AG09319 (cell line): ENCODE measurements around the gene SBSN.
A peak's percentile ranks its signal among the peaks of the same experiment; 100 is the strongest.

Experiments
- DNase-seq: peaks from one replicate; pipeline ENCODE4 v3.0.0-alpha.2; 2010; ENCODE audit warnings: low read depth; ENCODE audit errors: extremely low read depth
- TF ChIP-seq, protein P1 (sequence below): IDR thresholded peaks from 2 replicates; pipeline ENCODE4 v1.5.1; 2011; ENCODE audit warnings: low read depth, mild to moderate bottlenecking, inconsistent platforms, low read length, moderate library complexity

The SBSN gene

DNA sequence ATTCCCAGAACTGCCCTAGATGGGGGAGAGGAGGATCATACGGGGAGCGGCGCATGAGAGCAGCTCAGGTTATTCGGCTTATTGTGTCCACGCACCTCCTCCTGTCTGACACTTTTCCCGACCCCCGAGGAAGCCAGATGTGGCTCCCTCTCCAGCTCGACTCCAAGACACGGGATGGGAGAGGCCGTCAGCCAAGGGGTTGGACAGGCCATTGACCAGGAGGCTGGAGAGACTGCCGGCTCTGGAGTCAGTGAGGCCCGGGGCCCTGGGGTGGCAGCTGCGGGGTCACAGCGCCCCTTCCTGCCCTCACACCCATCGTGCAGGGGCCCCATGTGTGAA is 17.5 kb downstream of the SBSN start:
- no peak for DNase-seq
- TF ChIP-seq, protein P1, sequence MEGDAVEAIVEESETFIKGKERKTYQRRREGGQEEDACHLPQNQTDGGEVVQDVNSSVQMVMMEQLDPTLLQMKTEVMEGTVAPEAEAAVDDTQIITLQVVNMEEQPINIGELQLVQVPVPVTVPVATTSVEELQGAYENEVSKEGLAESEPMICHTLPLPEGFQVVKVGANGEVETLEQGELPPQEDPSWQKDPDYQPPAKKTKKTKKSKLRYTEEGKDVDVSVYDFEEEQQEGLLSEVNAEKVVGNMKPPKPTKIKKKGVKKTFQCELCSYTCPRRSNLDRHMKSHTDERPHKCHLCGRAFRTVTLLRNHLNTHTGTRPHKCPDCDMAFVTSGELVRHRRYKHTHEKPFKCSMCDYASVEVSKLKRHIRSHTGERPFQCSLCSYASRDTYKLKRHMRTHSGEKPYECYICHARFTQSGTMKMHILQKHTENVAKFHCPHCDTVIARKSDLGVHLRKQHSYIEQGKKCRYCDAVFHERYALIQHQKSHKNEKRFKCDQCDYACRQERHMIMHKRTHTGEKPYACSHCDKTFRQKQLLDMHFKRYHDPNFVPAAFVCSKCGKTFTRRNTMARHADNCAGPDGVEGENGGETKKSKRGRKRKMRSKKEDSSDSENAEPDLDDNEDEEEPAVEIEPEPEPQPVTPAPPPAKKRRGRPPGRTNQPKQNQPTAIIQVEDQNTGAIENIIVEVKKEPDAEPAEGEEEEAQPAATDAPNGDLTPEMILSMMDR = no peak

GRCh38 chr19:35509861-35510625 is 18.1 kb downstream of the SBSN start:
- TF ChIP-seq, protein P1 = peak; percentile 90
- no peak for DNase-seq

DNA sequence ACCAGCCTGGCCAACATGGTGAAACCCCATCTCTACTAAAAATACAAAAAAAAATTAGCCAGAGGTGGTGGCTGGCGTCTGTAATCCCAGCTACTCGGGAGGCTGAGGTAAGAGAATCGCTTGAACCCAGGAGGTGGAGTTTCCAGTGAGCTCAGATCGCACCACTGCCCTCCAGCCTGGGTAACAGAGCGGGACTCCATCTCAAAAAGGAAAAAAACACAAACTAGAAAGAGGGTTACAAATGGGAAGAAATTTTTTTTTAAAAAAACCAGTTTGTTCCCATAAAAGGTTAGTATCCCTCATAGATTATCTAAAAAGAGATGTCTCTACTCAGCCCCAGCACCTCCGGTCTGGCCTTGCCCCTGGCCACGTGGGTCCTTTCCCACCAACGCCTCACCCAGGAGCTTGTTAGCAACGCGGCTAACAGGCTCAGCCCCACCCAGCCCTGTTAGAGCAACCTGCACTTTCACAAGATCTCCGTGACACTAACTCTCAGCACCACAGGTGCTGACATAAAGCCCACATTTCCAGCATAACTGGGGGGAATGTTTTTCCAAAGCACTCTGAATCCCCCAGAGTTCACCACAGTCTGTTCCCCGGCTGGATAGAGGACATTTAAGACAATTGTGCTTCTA is 19.0 kb downstream of the SBSN start:
- DNase-seq = no peak
- TF ChIP-seq, protein P1 = no peak

- TF ChIP-seq, protein P1 = no peak
- no peak for DNase-seq
These were observed 20.0 kb downstream of the SBSN start for GRCh38 chr19:35508129-35508528.

DNA sequence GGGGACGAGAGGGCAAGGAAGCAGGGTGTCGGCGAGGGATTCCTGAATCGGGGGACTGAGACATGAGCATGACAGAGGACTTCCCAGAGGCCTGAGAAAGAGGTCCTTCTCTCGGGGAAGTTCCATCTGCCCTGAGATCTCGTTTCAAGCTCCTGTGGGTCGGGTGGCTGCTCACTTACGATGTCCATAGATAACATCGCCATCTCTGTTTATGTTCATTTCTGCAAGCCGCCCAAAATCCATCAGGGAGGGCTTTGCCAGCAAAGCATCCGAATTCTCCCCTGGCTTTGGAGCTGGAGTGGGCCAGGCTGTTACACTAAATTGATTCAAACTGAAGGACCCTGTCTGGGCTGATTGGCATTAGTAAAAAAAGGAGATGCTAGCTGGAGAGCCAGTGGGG is 20.6 kb downstream of the SBSN start:
- TF ChIP-seq, protein P1 = no peak
- no peak for DNase-seq

- DNase-seq = no peak
- TF ChIP-seq, protein P1 = no peak
These were observed 22.1 kb downstream of the SBSN start for GRCh38 chr19:35506011-35506410.

DNA sequence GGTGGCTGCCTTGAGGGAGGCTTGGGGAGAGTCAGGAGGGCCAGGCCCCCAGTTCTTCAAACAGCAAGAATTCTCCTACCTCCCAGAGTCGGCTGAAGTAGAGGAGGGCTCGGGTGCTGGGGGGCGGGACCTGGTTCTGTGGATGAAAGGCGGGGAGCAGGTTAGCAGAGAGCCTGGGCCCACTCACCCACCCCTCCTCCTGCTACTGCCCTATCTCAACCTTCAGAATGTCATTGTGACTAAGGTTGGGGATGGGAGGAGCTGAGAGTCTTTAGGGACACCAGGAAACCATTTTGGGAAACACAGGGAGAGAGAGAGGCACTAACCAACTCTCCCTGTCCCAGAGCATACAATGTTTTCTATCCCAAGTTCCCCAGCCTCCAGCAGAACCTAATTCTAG is 25.4 kb downstream of the SBSN start:
- no peak for DNase-seq
- TF ChIP-seq, protein P1 = no peak
